ENCODE results near the gene KLF16.
"Not testable (repeated sequence)": the region's sequence is repeated elsewhere in the genome, so short reads cannot be mapped to it uniquely, and the experiment has no call there.

DNA sequence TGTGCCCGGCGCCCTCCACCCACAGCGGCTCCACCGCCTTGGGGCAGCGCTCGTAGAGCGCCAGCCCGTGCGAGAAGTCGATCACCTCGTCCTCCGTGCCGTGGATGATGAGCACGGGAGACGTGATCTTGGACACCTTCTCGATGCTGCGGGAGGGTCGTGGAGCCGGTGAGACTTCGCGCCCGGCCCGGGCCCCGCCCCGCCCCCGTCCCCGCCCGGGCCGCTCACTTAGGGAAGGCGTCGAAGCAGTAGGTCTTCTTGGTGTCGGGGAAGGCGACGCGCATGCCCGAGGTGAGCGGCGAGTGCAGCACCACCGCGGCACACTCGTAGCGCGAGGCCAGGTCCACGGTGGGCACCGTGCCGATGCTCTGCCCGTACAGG lies 13.9 kb upstream of the KLF16 start:
- TF ChIP-seq, protein P1, sequence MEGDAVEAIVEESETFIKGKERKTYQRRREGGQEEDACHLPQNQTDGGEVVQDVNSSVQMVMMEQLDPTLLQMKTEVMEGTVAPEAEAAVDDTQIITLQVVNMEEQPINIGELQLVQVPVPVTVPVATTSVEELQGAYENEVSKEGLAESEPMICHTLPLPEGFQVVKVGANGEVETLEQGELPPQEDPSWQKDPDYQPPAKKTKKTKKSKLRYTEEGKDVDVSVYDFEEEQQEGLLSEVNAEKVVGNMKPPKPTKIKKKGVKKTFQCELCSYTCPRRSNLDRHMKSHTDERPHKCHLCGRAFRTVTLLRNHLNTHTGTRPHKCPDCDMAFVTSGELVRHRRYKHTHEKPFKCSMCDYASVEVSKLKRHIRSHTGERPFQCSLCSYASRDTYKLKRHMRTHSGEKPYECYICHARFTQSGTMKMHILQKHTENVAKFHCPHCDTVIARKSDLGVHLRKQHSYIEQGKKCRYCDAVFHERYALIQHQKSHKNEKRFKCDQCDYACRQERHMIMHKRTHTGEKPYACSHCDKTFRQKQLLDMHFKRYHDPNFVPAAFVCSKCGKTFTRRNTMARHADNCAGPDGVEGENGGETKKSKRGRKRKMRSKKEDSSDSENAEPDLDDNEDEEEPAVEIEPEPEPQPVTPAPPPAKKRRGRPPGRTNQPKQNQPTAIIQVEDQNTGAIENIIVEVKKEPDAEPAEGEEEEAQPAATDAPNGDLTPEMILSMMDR (IDR thresholded peaks at IDR 0.05) = not testable (repeated sequence)
- TF ChIP-seq POLR2A (IDR thresholded peaks at IDR 0.05) = not testable (repeated sequence)

Measured in testis (tissue), 2 donors.